ENCODE measurements around the gene RBFOX1. TPM values are rescaled to one million over a fixed set of nuclear protein-coding genes. Genes with fewer than 3 reads are reported as not detected.

The RBFOX1 gene
- total RNA-seq, 1 donor from 2014 or later, result 0.84 TPM

DNA sequence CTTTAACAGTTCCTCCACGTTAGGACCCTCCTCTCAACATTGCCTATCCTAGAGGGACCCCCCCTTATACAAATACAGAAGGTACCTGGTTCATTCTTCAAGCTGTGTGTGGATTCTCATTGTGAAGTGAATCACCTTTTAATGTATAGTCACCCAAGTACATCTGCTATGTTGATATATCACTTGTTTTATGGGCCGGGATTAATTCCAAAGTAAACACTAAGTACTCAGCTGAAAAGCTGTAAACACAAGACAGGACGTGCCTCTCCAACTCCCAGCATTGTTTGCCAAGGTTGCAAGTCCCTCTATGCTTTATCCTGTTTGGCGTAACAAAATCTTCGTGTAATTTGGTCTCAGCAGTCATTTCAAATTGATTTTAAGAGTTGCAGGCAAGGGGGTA lies 123.6 kb downstream of the RBFOX1 start:
- Histone ChIP-seq H3K4me3 (ENCODE audit: insufficient read depth, low read depth, low read length) (no peak overlapping the region), H3K79me2 (ENCODE audit: insufficient read depth, low read length) (no peaks in the 10 kb centered on the region), H3K9ac (ENCODE audit: low read length) (no peak overlapping the region), H4K20me1 (ENCODE audit: insufficient read depth, low read length) (no peaks in the 10 kb centered on the region), H3K27ac (ENCODE audit: low read depth, low read length) (no peak overlapping the region), H3K9me3 (ENCODE audit: insufficient read depth, low read depth, low read length) (peaks cover 10% of the 10 kb centered on the region), H2AFZ (ENCODE audit: low read depth, low read length) (no peak overlapping the region), H3K4me1 (ENCODE audit: insufficient read depth, low read length) (no peaks in the 10 kb centered on the region), H3K36me3 (ENCODE audit: insufficient read depth, low read length) (no peaks in the 10 kb centered on the region), H3K27me3 (ENCODE audit: insufficient read depth, low read length) (no peaks in the 10 kb centered on the region), H3K4me2 (ENCODE audit: low read length) (no peak overlapping the region)
- H3K27ac Mint-ChIP-seq (ENCODE audit: unreplicated experiment), result no peak overlapping the region
- no peaks in the 10 kb centered on the region for H3K27me3 Mint-ChIP-seq (ENCODE audit: low read depth, unreplicated experiment)
- H3K4me1 Mint-ChIP-seq (ENCODE audit: low read depth, unreplicated experiment), result no peaks in the 10 kb centered on the region
- no peaks in the 10 kb centered on the region for H3K36me3 Mint-ChIP-seq (ENCODE audit: low read depth, unreplicated experiment)
- TF ChIP-seq, protein P1, sequence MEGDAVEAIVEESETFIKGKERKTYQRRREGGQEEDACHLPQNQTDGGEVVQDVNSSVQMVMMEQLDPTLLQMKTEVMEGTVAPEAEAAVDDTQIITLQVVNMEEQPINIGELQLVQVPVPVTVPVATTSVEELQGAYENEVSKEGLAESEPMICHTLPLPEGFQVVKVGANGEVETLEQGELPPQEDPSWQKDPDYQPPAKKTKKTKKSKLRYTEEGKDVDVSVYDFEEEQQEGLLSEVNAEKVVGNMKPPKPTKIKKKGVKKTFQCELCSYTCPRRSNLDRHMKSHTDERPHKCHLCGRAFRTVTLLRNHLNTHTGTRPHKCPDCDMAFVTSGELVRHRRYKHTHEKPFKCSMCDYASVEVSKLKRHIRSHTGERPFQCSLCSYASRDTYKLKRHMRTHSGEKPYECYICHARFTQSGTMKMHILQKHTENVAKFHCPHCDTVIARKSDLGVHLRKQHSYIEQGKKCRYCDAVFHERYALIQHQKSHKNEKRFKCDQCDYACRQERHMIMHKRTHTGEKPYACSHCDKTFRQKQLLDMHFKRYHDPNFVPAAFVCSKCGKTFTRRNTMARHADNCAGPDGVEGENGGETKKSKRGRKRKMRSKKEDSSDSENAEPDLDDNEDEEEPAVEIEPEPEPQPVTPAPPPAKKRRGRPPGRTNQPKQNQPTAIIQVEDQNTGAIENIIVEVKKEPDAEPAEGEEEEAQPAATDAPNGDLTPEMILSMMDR (IDR thresholded peaks at IDR 0.05; ENCODE audit: insufficient read depth, low read depth, low read length), result no peak
- no peak for TF ChIP-seq EZH2 (IDR thresholded peaks at IDR 0.05; ENCODE audit: insufficient read depth, low read length)
- H3K9me3 Mint-ChIP-seq (ENCODE audit: unreplicated experiment), result no peaks in the 10 kb centered on the region
- FAIRE-seq, result no peak
- no peak for DNase-seq (ENCODE audit: low read depth)
- no peak overlapping the region for H3K4me3 Mint-ChIP-seq (ENCODE audit: unreplicated experiment)

DNA sequence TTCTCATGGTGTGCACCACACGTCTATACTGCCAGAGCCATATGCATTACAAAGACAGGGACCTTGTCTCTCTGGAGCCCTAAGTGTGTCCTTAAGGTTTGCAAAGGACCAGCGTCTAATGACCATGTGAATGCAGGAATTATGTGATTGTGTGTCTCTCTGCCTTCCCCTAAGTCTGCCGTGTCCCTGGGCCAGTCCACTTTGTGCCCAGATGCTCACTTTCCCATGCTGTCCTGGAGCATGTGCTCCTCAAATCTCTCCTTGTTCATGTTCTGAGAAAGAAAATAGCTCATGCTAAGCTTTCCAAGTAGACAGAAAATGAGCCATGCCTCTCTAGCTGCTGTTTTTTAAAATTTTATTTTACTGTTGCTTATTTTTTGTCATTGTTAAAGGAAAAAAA lies 125.5 kb downstream of the RBFOX1 start:
- no peaks in the 10 kb centered on the region for H3K9me3 Mint-ChIP-seq (ENCODE audit: unreplicated experiment)
- TF ChIP-seq, protein P1 (IDR thresholded peaks at IDR 0.05; ENCODE audit: insufficient read depth, low read depth, low read length), result no peak
- TF ChIP-seq EZH2 (IDR thresholded peaks at IDR 0.05; ENCODE audit: insufficient read depth, low read length), result no peak
- no peaks in the 10 kb centered on the region for H3K36me3 Mint-ChIP-seq (ENCODE audit: low read depth, unreplicated experiment)
- FAIRE-seq, result no peak
- H3K4me1 Mint-ChIP-seq (ENCODE audit: low read depth, unreplicated experiment), result no peaks in the 10 kb centered on the region
- DNase-seq (ENCODE audit: low read depth), result no peak
- Histone ChIP-seq H3K4me2 (ENCODE audit: low read length) (no peak overlapping the region), H4K20me1 (ENCODE audit: insufficient read depth, low read length) (no peaks in the 10 kb centered on the region), H3K79me2 (ENCODE audit: insufficient read depth, low read length) (no peaks in the 10 kb centered on the region), H3K9me3 (ENCODE audit: insufficient read depth, low read depth, low read length) (peaks cover 13% of the 10 kb centered on the region), H3K4me3 (ENCODE audit: insufficient read depth, low read depth, low read length) (no peak overlapping the region), H2AFZ (ENCODE audit: low read depth, low read length) (no peak overlapping the region), H3K27ac (ENCODE audit: low read depth, low read length) (no peak overlapping the region), H3K27me3 (ENCODE audit: insufficient read depth, low read length) (no peaks in the 10 kb centered on the region), H3K9ac (ENCODE audit: low read length) (no peak overlapping the region), H3K4me1 (ENCODE audit: insufficient read depth, low read length) (no peaks in the 10 kb centered on the region), H3K36me3 (ENCODE audit: insufficient read depth, low read length) (no peaks in the 10 kb centered on the region)
- H3K27ac Mint-ChIP-seq (ENCODE audit: unreplicated experiment), result no peak overlapping the region
- H3K4me3 Mint-ChIP-seq (ENCODE audit: unreplicated experiment), result no peak overlapping the region
- H3K27me3 Mint-ChIP-seq (ENCODE audit: low read depth, unreplicated experiment), result no peaks in the 10 kb centered on the region

DNA sequence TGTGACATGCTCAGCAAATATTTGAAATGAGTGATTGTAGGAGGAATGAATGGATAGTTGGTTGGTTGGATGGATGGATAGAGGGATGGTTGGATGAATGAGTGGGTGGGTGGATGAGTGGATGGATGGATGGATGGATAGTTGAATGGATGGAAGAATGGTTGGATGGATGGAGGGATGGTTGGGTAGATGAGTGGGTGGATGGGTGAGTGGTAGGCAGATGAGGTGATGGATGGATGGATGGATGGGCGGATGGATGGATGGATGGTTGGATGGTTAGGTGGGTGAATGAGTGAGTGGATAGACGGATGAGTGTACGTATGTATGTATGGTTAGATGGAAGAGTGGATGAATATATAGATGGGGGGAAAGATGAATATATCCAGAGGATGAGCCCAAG lies 137.7 kb downstream of the RBFOX1 start:
- Mint-ChIP-seq H3K4me1 (ENCODE audit: low read depth, unreplicated experiment) (no peaks in the 10 kb centered on the region), H3K4me3 (ENCODE audit: unreplicated experiment) (no peak overlapping the region), H3K27me3 (ENCODE audit: low read depth, unreplicated experiment) (peaks cover 4% of the 10 kb centered on the region), H3K36me3 (ENCODE audit: low read depth, unreplicated experiment) (no peaks in the 10 kb centered on the region), H3K27ac (ENCODE audit: unreplicated experiment) (no peak overlapping the region), H3K9me3 (ENCODE audit: unreplicated experiment) (no peaks in the 10 kb centered on the region)
- H3K9me3 ChIP-seq (ENCODE audit: insufficient read depth, low read depth, low read length), result peaks cover 3% of the 10 kb centered on the region
- H3K27ac ChIP-seq (ENCODE audit: low read depth, low read length), result no peak overlapping the region
- no peaks in the 10 kb centered on the region for H3K36me3 ChIP-seq (ENCODE audit: insufficient read depth, low read length)
- FAIRE-seq, result no peak
- no peak overlapping the region for H3K9ac ChIP-seq (ENCODE audit: low read length)
- no peak overlapping the region for H2AFZ ChIP-seq (ENCODE audit: low read depth, low read length)
- no peaks in the 10 kb centered on the region for H3K27me3 ChIP-seq (ENCODE audit: insufficient read depth, low read length)
- TF ChIP-seq EZH2 (IDR thresholded peaks at IDR 0.05; ENCODE audit: insufficient read depth, low read length), result no peak
- TF ChIP-seq, protein P1 (IDR thresholded peaks at IDR 0.05; ENCODE audit: insufficient read depth, low read depth, low read length), result no peak
- H3K4me1 ChIP-seq (ENCODE audit: insufficient read depth, low read length), result no peaks in the 10 kb centered on the region
- no peaks in the 10 kb centered on the region for H3K79me2 ChIP-seq (ENCODE audit: insufficient read depth, low read length)
- no peak for DNase-seq (ENCODE audit: low read depth)
- no peak overlapping the region for H3K4me3 ChIP-seq (ENCODE audit: insufficient read depth, low read depth, low read length)
- H3K4me2 ChIP-seq (ENCODE audit: low read length), result no peak overlapping the region
- H4K20me1 ChIP-seq (ENCODE audit: insufficient read depth, low read length), result no peaks in the 10 kb centered on the region
